SK-N-SH (cell line): ENCODE measurements around the gene UBR2. TPM values are rescaled to one million over a fixed set of nuclear protein-coding genes. Genes with fewer than 3 reads are reported as not detected.

Experiments
- CTCF ChIA-PET: fragments of 300-600, 350-600 bp; formaldehyde crosslinking; extraction: SDS; loops from one replicate; lab custom pipeline; 2021; lab: Yijun Ruan, JAX
- POLR2A ChIA-PET: fragments of 350-600 bp; sonication (Branson Sonifier 250); formaldehyde crosslinking; extraction: SDS; loops from one replicate; lab custom pipeline; 2020; ENCODE audit warnings: antibody characterized with exemption, inconsistent platforms; lab: Yijun Ruan, JAX
- DNase-seq: peaks from one replicate; pipeline ENCODE4 v3.0.0; 2012
- H2AFZ ChIP-seq: fragments of 200-600 bp; sonication (generic); 2 replicates; pipeline ENCODE4 v1.8.1; 2016; ENCODE audit warnings: antibody characterized with exemption, mild to moderate bottlenecking, low read depth
- H3F3A ChIP-seq: fragments of 200-600 bp; sonication (generic); replicated peaks from 2 replicates; pipeline ENCODE3; 2016; ENCODE audit warnings: antibody characterized with exemption, mild to moderate bottlenecking; ENCODE audit not compliant: insufficient read depth
- H3K27ac ChIP-seq, 2 experiments: fragments of 200-500 bp in 1 of 2; fragments of 200-600 bp in 1 of 2; sonication (Bioruptor generic) in 1 of 2; sonication (generic), shearing (Covaris generic) in 1 of 2; 2 replicates each; pipeline versions ENCODE4 v1.5.1 to v1.6.1; 2014 to 2016; ENCODE audit warnings: low read depth in 2 of 2, inconsistent platforms in 1 of 2, low read length in 1 of 2, mild to moderate bottlenecking in 1 of 2, mixed read lengths in 1 of 2
- H3K27me3 ChIP-seq: fragments of 200-600 bp; sonication (generic), shearing (Covaris generic); 2 replicates; pipeline ENCODE4 v1.6.1; 2016; ENCODE audit warnings: mixed run types; ENCODE audit not compliant: insufficient read depth
- H3K36me3 ChIP-seq, 2 experiments: fragments of 200-500 bp in 1 of 2; fragments of 200-600 bp in 1 of 2; sonication (Bioruptor generic) in 1 of 2; sonication (generic) in 1 of 2; replicated peaks in 1 of 2; 2 replicates each; pipeline versions ENCODE3 to v1.5.1; 2014 to 2016; ENCODE audit warnings: low read length in 1 of 2, mild to moderate bottlenecking in 1 of 2; ENCODE audit not compliant: insufficient read depth in 2 of 2, control insufficient read depth in 1 of 2
- H3K4me1 ChIP-seq, 2 experiments: fragments of 200-500 bp in 1 of 2; fragments of 200-600 bp in 1 of 2; sonication (Bioruptor generic) in 1 of 2; sonication (generic), shearing (Covaris generic) in 1 of 2; 2 replicates each; pipeline versions ENCODE4 v1.5.1 to v1.6.1; 2014 to 2016; ENCODE audit warnings: low read depth in 1 of 2, low read length in 1 of 2, mixed run types in 1 of 2; ENCODE audit not compliant: insufficient read depth in 2 of 2, control insufficient read depth in 1 of 2
- H3K4me2 ChIP-seq: fragments of 200-600 bp; sonication (generic), shearing (Covaris generic); 2 replicates; pipeline ENCODE4 v1.6.1; 2017; ENCODE audit warnings: mixed run types
- H3K4me3 ChIP-seq, 2 experiments: fragments of 200-500 bp in 1 of 2; fragments of 200-600 bp in 1 of 2; sonication (Bioruptor generic) in 1 of 2; sonication (generic), shearing (Covaris generic) in 1 of 2; 2 replicates each; pipeline versions ENCODE4 v1.5.1 to v1.8.1; 2014 to 2016; ENCODE audit warnings: low read depth in 2 of 2, inconsistent platforms in 1 of 2, low read length in 1 of 2, mild to moderate bottlenecking in 1 of 2, mixed read lengths in 1 of 2, moderate library complexity in 1 of 2
- H3K79me2 ChIP-seq: fragments of 200-600 bp; sonication (generic); 2 replicates; pipeline ENCODE4 v1.8.1; 2017; ENCODE audit warnings: mild to moderate bottlenecking; ENCODE audit not compliant: insufficient read depth
- H3K9ac ChIP-seq: fragments of 200-600 bp; sonication (generic); 2 replicates; pipeline ENCODE4 v1.6.1; 2017; ENCODE audit warnings: mixed run types
- H3K9me2 ChIP-seq: fragments of 200-600 bp; sonication (generic); 2 replicates; pipeline ENCODE4 v1.6.1; 2017; ENCODE audit warnings: mixed run types
- H3K9me3 ChIP-seq: fragments of 200-600 bp; sonication (generic); 2 replicates; pipeline ENCODE4 v1.6.1; 2017; ENCODE audit warnings: mixed run types, mild to moderate bottlenecking, moderate library complexity
- H4K20me1 ChIP-seq: fragments of 200-600 bp; sonication (generic); 2 replicates; pipeline ENCODE4 v1.6.1; 2017; ENCODE audit warnings: mild to moderate bottlenecking, mixed run types; ENCODE audit not compliant: insufficient read depth
- CTCF ChIP-seq: fragments of 200-600 bp; sonication (generic); IDR thresholded peaks from 2 replicates; pipeline ENCODE4 v1.6.1; 2017; ENCODE audit warnings: antibody characterized with exemption, mild to moderate bottlenecking, moderate library complexity
- ELF1 ChIP-seq: IDR thresholded peaks from 2 replicates; pipeline ENCODE4 v1.4.0; 2012
- EP300 ChIP-seq, 2 experiments: IDR thresholded peaks; 2 replicates each; pipeline versions ENCODE4 v1.4.0 to v1.6.1; 2012; ENCODE audit warnings: borderline replicate concordance in 1 of 2, low read depth in 1 of 2, low read length in 1 of 2
- FOSL2 ChIP-seq: IDR thresholded peaks from 2 replicates; pipeline ENCODE4 v1.4.0; 2012; ENCODE audit warnings: low read depth, mild to moderate bottlenecking, moderate library complexity, borderline replicate concordance
- FOXJ3 ChIP-seq: sonication (generic); formaldehyde crosslinking; IDR thresholded peaks from 2 replicates; pipeline ENCODE4 v1.5.1; 2020; ENCODE audit warnings: mild to moderate bottlenecking, missing genetic modification reagents
- FOXM1 ChIP-seq: IDR thresholded peaks from 2 replicates; pipeline ENCODE4 v1.4.0; 2012; ENCODE audit warnings: low read depth, mild to moderate bottlenecking
- IRF3 ChIP-seq: fragments of 150-350 bp; IDR thresholded peaks from 2 replicates; pipeline ENCODE4 v1.6.1; 2016; ENCODE audit warnings: mild to moderate bottlenecking, low read depth, low read length
- JUND ChIP-seq: IDR thresholded peaks from 2 replicates; pipeline ENCODE4 v1.4.0; 2012
- MAX ChIP-seq: IDR thresholded peaks from 2 replicates; pipeline ENCODE4 v1.4.0; 2012; ENCODE audit warnings: low read depth
- NFIC ChIP-seq: IDR thresholded peaks from 2 replicates; pipeline ENCODE4 v1.4.0; 2012; ENCODE audit warnings: borderline replicate concordance
- RCOR1 ChIP-seq: fragments of 150-350 bp; IDR thresholded peaks from 2 replicates; pipeline ENCODE4 v1.6.1; 2017; ENCODE audit warnings: antibody characterized with exemption, low read length
- RFX5 ChIP-seq: IDR thresholded peaks from 2 replicates; pipeline ENCODE4 v1.6.1; 2012; ENCODE audit warnings: mild to moderate bottlenecking, improper control_type of control experiment, low read length
- SIN3A ChIP-seq: IDR thresholded peaks from 2 replicates; pipeline ENCODE4 v1.6.1; 2012; ENCODE audit warnings: low read depth, mild to moderate bottlenecking, low read length, moderate library complexity, borderline replicate concordance
- SMC3 ChIP-seq: IDR thresholded peaks from 2 replicates; pipeline ENCODE4 v1.6.1; 2012; ENCODE audit warnings: low read depth, low read length, improper control_type of control experiment
- TAF1 ChIP-seq: IDR thresholded peaks from 2 replicates; pipeline ENCODE4 v1.6.1; 2012; ENCODE audit warnings: low read depth, mild to moderate bottlenecking, low read length, moderate library complexity, borderline replicate concordance
- TCF12 ChIP-seq: IDR thresholded peaks from 2 replicates; pipeline ENCODE4 v1.4.0; 2012
- TEAD4 ChIP-seq: IDR thresholded peaks from 2 replicates; pipeline ENCODE4 v1.4.0; 2012; ENCODE audit warnings: mild to moderate bottlenecking, borderline replicate concordance; ENCODE audit not compliant: insufficient read depth
- USF1 ChIP-seq: IDR thresholded peaks from 2 replicates; pipeline ENCODE4 v1.4.0; 2012; ENCODE audit warnings: low read depth, borderline replicate concordance
- WGBS: methylation state at CpG from one replicate; pipeline ENCODE4 v1.1.6; 2017; ENCODE audit warnings: low lambda C conversion rate; 5-methylcytosine and 5-hydroxymethylcytosine counted together
- polyA plus RNA-seq, 3 experiments: library from polyadenylated mRNA; depleted of rRNA; stranded (reverse); fragments of >200 nt; gene quantifications; 2 replicates each; pipeline ENCODE4 v1.2.3, GENCODE V29; 2012

Gene UBR2
- polyA plus RNA-seq, 1 of the 3 experiments (the other 2 are of a cell fraction) = 5.2 TPM

- TF ChIP-seq IRF3 = no peak
- TF ChIP-seq JUND = no peak
- TF ChIP-seq FOXJ3 = no peak
- no peak for TF ChIP-seq USF1
- no peak for TF ChIP-seq RCOR1
- no peak for TF ChIP-seq TEAD4
- no peak for TF ChIP-seq SMC3
- no peak for TF ChIP-seq RFX5
These were observed 37.2 kb upstream of the UBR2 start (continued) for GRCh38 chr6:42526616-42527015.

- WGBS = 86% methylated on average over 1 of the region's 1 CpG
- Histone ChIP-seq H3K4me2 (no peak overlapping the region), H3K36me3 (no peaks in the 10 kb centered on the region), H2AFZ (no peak overlapping the region), H3K27ac (no peak overlapping the region), H3K4me3 (no peak overlapping the region), H3K9me3 (no peaks in the 10 kb centered on the region), H3F3A (no peaks in the 10 kb centered on the region), H3K27me3 (no peaks in the 10 kb centered on the region), H3K9me2 (no peaks in the 10 kb centered on the region), H4K20me1 (no peaks in the 10 kb centered on the region), H3K9ac (no peak overlapping the region), H3K79me2 (no peaks in the 10 kb centered on the region), H3K4me1 (no peaks in the 10 kb centered on the region)
- ChIA-PET POLR2A (no interaction called here), CTCF (interaction anchor here (2.2 kb wide), 1 partner anchor 21 kb away, joined by 8 read pairs; no protein-coding TSS in a partner anchor)
- no peak for DNase-seq
- no peak for TF ChIP-seq EP300 (IDR thresholded peaks at IDR 0.05; ENCODE audit: borderline replicate concordance in 1 of 2, low read depth in 1 of 2, low read length in 1 of 2)
- no peak for TF ChIP-seq TAF1
- TF ChIP-seq RCOR1 = no peak
- TF ChIP-seq RFX5 = no peak
- TF ChIP-seq FOSL2 = no peak
- no peak for TF ChIP-seq SMC3
- no peak for TF ChIP-seq TEAD4
- no peak for TF ChIP-seq CTCF
- no peak for TF ChIP-seq MAX
- TF ChIP-seq TCF12 = no peak
- no peak for TF ChIP-seq FOXM1
- no peak for TF ChIP-seq IRF3
- TF ChIP-seq NFIC = no peak
- no peak for TF ChIP-seq SIN3A
- no peak for TF ChIP-seq ELF1
These were observed 36.6 kb upstream of the UBR2 start for GRCh38 chr6:42527204-42527603.
